ENCODE results near the gene TSPAN16. TPM values are rescaled to one million over a fixed set of nuclear protein-coding genes. Genes with fewer than 3 reads are reported as not detected.

TSPAN16 gene
- total RNA-seq, 1 experiment from 2014 or later: not detected

DNA sequence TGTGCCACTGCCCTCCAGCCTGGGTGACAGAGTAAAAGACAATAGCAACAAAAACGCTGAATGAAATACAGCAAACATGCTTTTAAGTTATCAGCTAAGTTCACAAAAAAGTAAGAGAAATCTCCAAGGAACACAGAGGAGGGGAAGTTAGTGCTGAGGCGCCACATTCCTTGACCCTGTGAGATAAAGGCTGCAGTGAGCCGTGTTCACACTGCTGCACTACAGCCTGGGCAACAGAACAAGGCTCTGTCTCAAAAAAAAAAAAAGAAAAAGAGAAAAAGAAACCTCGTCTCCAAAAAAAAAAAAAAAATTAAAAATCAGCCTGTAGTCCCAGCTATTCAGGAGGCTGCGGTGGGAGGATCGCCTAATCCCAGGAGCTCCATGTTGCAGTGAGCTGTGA, 17.3 kb upstream of the TSPAN16 start:
- no peak overlapping the region for H3K27ac ChIP-seq (ENCODE audit: low read length)
- H3K4me1 ChIP-seq (ENCODE audit: low read length): no peaks in the 10 kb centered on the region
- no peaks in the 10 kb centered on the region for H3K27me3 ChIP-seq (ENCODE audit: low read length)

DNA sequence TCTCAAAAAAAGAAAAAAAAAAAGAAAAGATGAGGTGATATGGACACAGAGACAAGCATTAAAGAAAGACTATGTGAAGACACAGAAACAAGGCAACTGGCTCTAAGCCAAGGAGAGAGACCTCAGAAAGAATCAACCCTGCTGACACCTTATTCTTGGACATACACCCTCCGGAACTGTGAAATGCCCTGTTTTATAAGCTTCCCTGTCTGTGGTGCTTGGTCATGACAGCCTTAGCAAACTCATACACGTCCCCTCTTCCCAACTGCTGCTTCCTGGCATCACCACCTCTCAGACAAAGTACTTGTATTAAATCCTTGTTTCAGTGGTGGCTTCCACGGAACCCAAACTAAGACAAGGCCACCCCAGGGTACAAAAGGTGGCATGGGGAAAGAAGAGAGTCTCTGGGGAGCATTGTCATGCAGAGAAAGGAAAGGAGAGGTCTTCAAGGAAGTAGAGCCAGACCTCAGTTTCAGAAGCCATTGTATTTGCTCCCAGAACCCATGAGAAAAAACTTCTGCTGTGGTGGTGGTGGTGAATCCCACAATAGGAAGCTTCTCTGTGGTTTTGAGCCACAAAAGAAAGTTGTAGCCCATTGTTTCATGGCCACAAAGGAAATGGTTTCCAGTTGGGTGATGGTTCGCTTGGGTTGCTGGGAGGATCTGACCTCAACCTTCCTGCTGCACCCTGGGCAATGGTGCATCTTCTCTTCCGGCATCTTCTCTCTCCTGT, 16.3 kb upstream of the TSPAN16 start:
- Histone ChIP-seq H4K20me1 (ENCODE audit: insufficient read depth, low read depth, low read length) (no peaks in the 10 kb centered on the region), H3K9me3 (ENCODE audit: low read length) (no peaks in the 10 kb centered on the region), H3K27ac (ENCODE audit: low read length) (no peak overlapping the region), H3K79me2 (ENCODE audit: low read length) (no peaks in the 10 kb centered on the region), H2AFZ (ENCODE audit: low read length) (no peak overlapping the region), H3K4me2 (ENCODE audit: low read depth, low read length, poor library complexity, severe bottlenecking) (no peak overlapping the region), H3K27me3 (ENCODE audit: low read length) (no peaks in the 10 kb centered on the region), H3K36me3 (ENCODE audit: insufficient read depth, low read length) (no peaks in the 10 kb centered on the region), H3K4me1 (ENCODE audit: low read length) (no peaks in the 10 kb centered on the region), H3K9me2 (replicated peaks; ENCODE audit: insufficient read depth, low read length) (no peaks in the 10 kb centered on the region), H3K4me3 (ENCODE audit: low read length) (no peak overlapping the region), H3K9ac (ENCODE audit: low read length) (no peak overlapping the region)
- no peak for DNase-seq

More for the DNA sequence above, 17.3 kb upstream of the TSPAN16 start:
- H3K79me2 ChIP-seq (ENCODE audit: low read length): no peaks in the 10 kb centered on the region
- H3K9me2 ChIP-seq (replicated peaks; ENCODE audit: insufficient read depth, low read length): no peaks in the 10 kb centered on the region
- H3K36me3 ChIP-seq (ENCODE audit: insufficient read depth, low read length): no peaks in the 10 kb centered on the region
- no peaks in the 10 kb centered on the region for H3K9me3 ChIP-seq (ENCODE audit: low read length)
- no peak overlapping the region for H2AFZ ChIP-seq (ENCODE audit: low read length)
- H3K4me2 ChIP-seq (ENCODE audit: low read depth, low read length, poor library complexity, severe bottlenecking): no peak overlapping the region
- no peaks in the 10 kb centered on the region for H4K20me1 ChIP-seq (ENCODE audit: insufficient read depth, low read depth, low read length)
- H3K4me3 ChIP-seq (ENCODE audit: low read length): no peak overlapping the region
- H3K9ac ChIP-seq (ENCODE audit: low read length): no peak overlapping the region
- no peak for DNase-seq

DNA sequence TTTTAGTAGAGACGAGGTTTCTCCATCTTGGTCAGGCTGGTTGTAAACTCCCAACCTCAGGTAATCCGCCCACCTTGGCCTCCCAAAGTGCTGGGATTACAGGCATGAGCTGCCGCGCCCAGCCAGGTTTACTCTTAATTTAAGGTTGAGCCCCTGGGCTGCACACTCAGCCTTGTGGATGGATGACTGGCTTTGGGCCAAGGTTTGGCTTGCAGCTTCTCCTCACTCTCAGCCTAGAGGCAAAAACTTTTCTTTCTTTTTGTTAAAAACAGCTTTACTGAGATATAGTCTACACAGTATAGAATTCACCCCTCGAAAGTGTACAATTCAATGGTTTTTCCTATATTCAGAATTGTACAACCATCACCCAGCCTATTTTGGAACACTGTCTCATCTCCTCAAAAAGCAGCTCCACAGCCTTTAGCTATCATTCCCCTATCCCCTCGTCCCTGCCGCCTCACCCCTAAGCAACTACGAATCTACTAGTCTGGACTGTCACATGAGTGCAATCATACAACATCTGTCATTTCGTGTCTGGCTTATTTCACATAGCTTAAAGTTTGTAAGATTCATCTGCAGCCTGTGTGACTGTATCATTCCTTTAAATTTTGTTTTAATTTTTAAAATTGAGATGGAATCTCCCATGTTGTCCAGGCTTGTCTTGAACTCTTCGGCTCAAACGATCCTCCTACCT, 14.5 kb upstream of the TSPAN16 start:
- no peaks in the 10 kb centered on the region for H3K79me2 ChIP-seq (ENCODE audit: low read length)
- H3K27ac ChIP-seq (ENCODE audit: low read length): no peak overlapping the region
- H3K9me3 ChIP-seq (ENCODE audit: low read length): no peaks in the 10 kb centered on the region
- no peaks in the 10 kb centered on the region for H3K9me2 ChIP-seq (replicated peaks; ENCODE audit: insufficient read depth, low read length)
- H3K27me3 ChIP-seq (ENCODE audit: low read length): no peaks in the 10 kb centered on the region
- no peak overlapping the region for H3K4me3 ChIP-seq (ENCODE audit: low read length)
- H3K4me1 ChIP-seq (ENCODE audit: low read length): no peaks in the 10 kb centered on the region
- DNase-seq: no peak
- H3K4me2 ChIP-seq (ENCODE audit: low read depth, low read length, poor library complexity, severe bottlenecking): no peak overlapping the region
- H3K9ac ChIP-seq (ENCODE audit: low read length): no peak overlapping the region
- no peak overlapping the region for H2AFZ ChIP-seq (ENCODE audit: low read length)
- H3K36me3 ChIP-seq (ENCODE audit: insufficient read depth, low read length): no peaks in the 10 kb centered on the region
- no peaks in the 10 kb centered on the region for H4K20me1 ChIP-seq (ENCODE audit: insufficient read depth, low read depth, low read length)

DNA sequence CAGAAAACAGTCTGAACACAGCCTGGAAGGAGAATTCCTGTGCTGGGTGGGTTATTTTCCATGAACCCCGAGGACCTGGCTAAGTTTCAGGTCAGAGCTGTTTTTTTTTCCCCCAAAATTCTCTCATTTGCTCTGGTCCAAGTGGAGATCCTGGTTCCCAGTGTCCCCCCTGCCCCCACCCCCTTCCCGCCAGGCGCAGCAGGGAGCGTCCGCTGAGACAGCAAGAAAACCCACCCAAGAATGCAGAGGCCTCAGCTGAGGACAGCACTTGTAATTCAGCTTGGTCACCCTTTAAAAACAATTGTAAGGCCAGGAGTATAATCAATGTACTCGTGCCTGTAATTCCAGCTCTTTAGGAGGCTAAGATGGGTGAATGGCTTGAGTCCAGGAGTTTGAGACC, 11.4 kb upstream of the TSPAN16 start:
- no peak for DNase-seq
- no peaks in the 10 kb centered on the region for H4K20me1 ChIP-seq (ENCODE audit: insufficient read depth, low read depth, low read length)
- H3K36me3 ChIP-seq (ENCODE audit: insufficient read depth, low read length): no peaks in the 10 kb centered on the region
- H3K27me3 ChIP-seq (ENCODE audit: low read length): no peaks in the 10 kb centered on the region
- no peaks in the 10 kb centered on the region for H3K9me3 ChIP-seq (ENCODE audit: low read length)
- no peak overlapping the region for H3K4me2 ChIP-seq (ENCODE audit: low read depth, low read length, poor library complexity, severe bottlenecking)
- H3K4me1 ChIP-seq (ENCODE audit: low read length): no peaks in the 10 kb centered on the region
- no peaks in the 10 kb centered on the region for H3K9me2 ChIP-seq (replicated peaks; ENCODE audit: insufficient read depth, low read length)
- H3K4me3 ChIP-seq (ENCODE audit: low read length): no peak overlapping the region
- H3K9ac ChIP-seq (ENCODE audit: low read length): no peak overlapping the region
- no peaks in the 10 kb centered on the region for H3K79me2 ChIP-seq (ENCODE audit: low read length)
- no peak overlapping the region for H3K27ac ChIP-seq (ENCODE audit: low read length)
- no peak overlapping the region for H2AFZ ChIP-seq (ENCODE audit: low read length)

DNA sequence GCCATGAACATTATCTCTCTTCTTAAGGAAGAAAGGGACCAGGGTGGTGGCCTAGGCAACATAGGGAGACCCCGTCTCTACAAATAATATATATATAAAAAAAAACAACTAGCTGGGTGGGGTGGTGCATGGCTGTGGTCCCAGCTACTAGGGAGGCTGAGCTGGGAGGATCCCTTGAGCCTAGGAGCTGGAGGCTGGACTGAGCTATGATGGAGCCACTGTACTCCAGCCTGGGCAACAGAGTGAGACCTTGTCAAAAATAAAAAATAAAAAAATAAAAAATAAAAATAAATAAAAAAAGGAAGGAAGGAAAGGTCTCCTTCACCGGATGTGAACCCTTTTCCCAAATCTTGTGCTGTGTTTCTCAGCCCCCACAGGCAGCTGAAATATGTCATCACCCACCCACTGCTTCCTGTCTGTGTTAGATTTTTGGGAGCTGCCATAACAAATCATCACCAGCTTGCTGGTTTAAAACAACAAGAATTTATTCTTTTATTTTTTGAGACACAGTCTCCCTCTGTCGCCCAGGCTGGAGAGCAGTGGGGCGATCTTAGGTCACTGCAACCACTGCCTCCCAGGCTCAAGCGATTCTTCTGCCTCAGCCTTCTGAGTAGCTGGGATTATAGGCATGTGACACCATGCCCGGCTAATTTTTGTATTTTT, 9.5 kb upstream of the TSPAN16 start:
- Histone ChIP-seq H2AFZ (ENCODE audit: low read length) (no peak overlapping the region), H3K4me3 (ENCODE audit: low read length) (no peak overlapping the region)
- no peak for DNase-seq

DNA sequence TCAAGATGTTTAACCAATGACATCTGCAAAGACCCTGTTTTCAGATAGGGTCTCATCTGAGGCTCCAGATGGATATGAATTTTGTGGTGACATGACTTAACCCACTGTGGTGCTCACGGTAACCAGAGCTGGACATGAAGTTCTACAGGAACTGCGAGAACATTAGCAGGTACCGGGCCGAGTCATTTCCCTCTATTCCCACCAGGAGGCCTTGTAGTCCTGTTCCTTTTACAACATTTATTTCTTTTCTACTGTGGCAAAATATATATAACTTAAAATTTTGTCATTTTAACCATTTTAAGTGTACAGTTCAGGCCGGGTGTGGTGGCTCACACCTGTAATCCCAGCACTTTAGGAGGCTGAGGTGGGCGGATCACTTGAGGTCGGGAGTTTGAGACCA, 7.6 kb upstream of the TSPAN16 start:
- Histone ChIP-seq H3K79me2 (ENCODE audit: low read length) (no peaks in the 10 kb centered on the region), H3K4me3 (ENCODE audit: low read length) (no peak overlapping the region), H3K9me3 (ENCODE audit: low read length) (no peaks in the 10 kb centered on the region), H3K4me2 (ENCODE audit: low read depth, low read length, poor library complexity, severe bottlenecking) (no peak overlapping the region), H4K20me1 (ENCODE audit: insufficient read depth, low read depth, low read length) (no peaks in the 10 kb centered on the region), H2AFZ (ENCODE audit: low read length) (no peak overlapping the region), H3K9ac (ENCODE audit: low read length) (no peak overlapping the region), H3K9me2 (replicated peaks; ENCODE audit: insufficient read depth, low read length) (no peaks in the 10 kb centered on the region), H3K27me3 (ENCODE audit: low read length) (no peaks in the 10 kb centered on the region), H3K27ac (ENCODE audit: low read length) (no peak overlapping the region), H3K4me1 (ENCODE audit: low read length) (no peaks in the 10 kb centered on the region), H3K36me3 (ENCODE audit: insufficient read depth, low read length) (no peaks in the 10 kb centered on the region)
- DNase-seq: peak; percentile 44

More for the DNA sequence above, 9.5 kb upstream of the TSPAN16 start:
- no peaks in the 10 kb centered on the region for H3K79me2 ChIP-seq (ENCODE audit: low read length)
- no peak overlapping the region for H3K27ac ChIP-seq (ENCODE audit: low read length)
- H3K27me3 ChIP-seq (ENCODE audit: low read length): no peaks in the 10 kb centered on the region
- no peaks in the 10 kb centered on the region for H3K9me2 ChIP-seq (replicated peaks; ENCODE audit: insufficient read depth, low read length)
- H4K20me1 ChIP-seq (ENCODE audit: insufficient read depth, low read depth, low read length): no peaks in the 10 kb centered on the region
- no peaks in the 10 kb centered on the region for H3K4me1 ChIP-seq (ENCODE audit: low read length)
- no peak overlapping the region for H3K4me2 ChIP-seq (ENCODE audit: low read depth, low read length, poor library complexity, severe bottlenecking)
- H3K9ac ChIP-seq (ENCODE audit: low read length): no peak overlapping the region
- H3K36me3 ChIP-seq (ENCODE audit: insufficient read depth, low read length): no peaks in the 10 kb centered on the region
- no peaks in the 10 kb centered on the region for H3K9me3 ChIP-seq (ENCODE audit: low read length)

DNA sequence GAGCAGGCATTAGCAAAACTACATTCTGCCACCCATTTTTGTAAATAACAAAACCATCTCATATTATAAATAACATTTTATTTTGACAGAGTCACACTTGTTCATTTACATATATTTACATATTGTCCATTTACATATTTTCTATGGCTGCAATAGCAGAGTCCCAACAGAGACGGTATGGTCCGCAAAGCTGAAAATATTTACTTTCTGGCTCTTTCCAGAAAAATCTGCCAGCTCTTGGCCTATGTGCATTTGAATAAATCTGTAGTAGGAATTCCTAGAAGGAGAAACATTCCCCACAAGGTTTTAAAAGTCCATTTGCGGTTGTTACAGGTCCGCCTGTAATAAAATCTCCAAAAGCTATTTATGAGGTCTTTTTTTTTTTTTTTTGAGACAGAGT, 5.7 kb upstream of the TSPAN16 start:
- Histone ChIP-seq H2AFZ (ENCODE audit: low read length) (no peak overlapping the region), H3K9ac (ENCODE audit: low read length) (no peak overlapping the region), H3K9me2 (replicated peaks; ENCODE audit: insufficient read depth, low read length) (no peaks in the 10 kb centered on the region), H3K36me3 (ENCODE audit: insufficient read depth, low read length) (no peaks in the 10 kb centered on the region), H4K20me1 (ENCODE audit: insufficient read depth, low read depth, low read length) (no peaks in the 10 kb centered on the region), H3K9me3 (ENCODE audit: low read length) (no peaks in the 10 kb centered on the region), H3K79me2 (ENCODE audit: low read length) (no peaks in the 10 kb centered on the region), H3K4me3 (ENCODE audit: low read length) (no peak overlapping the region), H3K4me2 (ENCODE audit: low read depth, low read length, poor library complexity, severe bottlenecking) (no peak overlapping the region), H3K4me1 (ENCODE audit: low read length) (peaks cover 8% of the 10 kb centered on the region), H3K27ac (ENCODE audit: low read length) (no peak overlapping the region), H3K27me3 (ENCODE audit: low read length) (no peaks in the 10 kb centered on the region)
- DNase-seq: no peak

DNA sequence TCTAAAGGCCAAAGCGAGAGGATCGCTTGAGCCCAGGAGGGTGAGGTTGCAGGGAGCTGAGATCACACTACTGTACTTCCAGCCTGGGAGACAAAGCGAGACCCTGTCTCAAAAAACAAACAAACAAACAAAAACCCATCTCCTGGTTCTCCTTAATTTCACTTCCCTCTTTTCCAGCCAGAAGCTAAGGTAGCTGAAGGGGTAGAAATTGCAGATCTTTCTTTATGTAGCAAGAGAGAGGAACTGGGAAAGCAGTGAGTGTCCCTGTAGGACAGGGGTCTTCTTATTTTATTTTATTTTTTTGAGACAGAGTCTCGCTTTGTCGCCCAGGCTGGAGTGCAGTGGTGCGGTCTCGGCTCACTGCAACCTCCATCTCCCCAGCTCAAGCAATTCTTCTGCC, 4.5 kb upstream of the TSPAN16 start:
- H3K9ac ChIP-seq (ENCODE audit: low read length): no peak overlapping the region
- no peak overlapping the region for H3K4me3 ChIP-seq (ENCODE audit: low read length)
- H3K4me2 ChIP-seq (ENCODE audit: low read depth, low read length, poor library complexity, severe bottlenecking): no peak overlapping the region
- H3K79me2 ChIP-seq (ENCODE audit: low read length): no peaks in the 10 kb centered on the region
- H3K9me2 ChIP-seq (replicated peaks; ENCODE audit: insufficient read depth, low read length): no peaks in the 10 kb centered on the region
- peaks cover 8% of the 10 kb centered on the region for H3K4me1 ChIP-seq (ENCODE audit: low read length)
- H2AFZ ChIP-seq (ENCODE audit: low read length): no peak overlapping the region
- H3K27ac ChIP-seq (ENCODE audit: low read length): no peak overlapping the region
- H3K27me3 ChIP-seq (ENCODE audit: low read length): no peaks in the 10 kb centered on the region
- H4K20me1 ChIP-seq (ENCODE audit: insufficient read depth, low read depth, low read length): no peaks in the 10 kb centered on the region
- no peaks in the 10 kb centered on the region for H3K36me3 ChIP-seq (ENCODE audit: insufficient read depth, low read length)
- no peak for DNase-seq
- no peaks in the 10 kb centered on the region for H3K9me3 ChIP-seq (ENCODE audit: low read length)
